Activated T-cell treated with anti-CD3 and anti-CD28 coated beads, Interleukin-2, amount 50 U/mL, for 1 hour (primary cell): ENCODE data around the gene KLHL26.
A peak's percentile ranks its signal among the peaks of the same experiment; 100 is the strongest.

Source experiments
- DNase-seq: peaks from one replicate; pipeline ENCODE4 v3.0.0-alpha.2; 2020

KLHL26 gene

DNA sequence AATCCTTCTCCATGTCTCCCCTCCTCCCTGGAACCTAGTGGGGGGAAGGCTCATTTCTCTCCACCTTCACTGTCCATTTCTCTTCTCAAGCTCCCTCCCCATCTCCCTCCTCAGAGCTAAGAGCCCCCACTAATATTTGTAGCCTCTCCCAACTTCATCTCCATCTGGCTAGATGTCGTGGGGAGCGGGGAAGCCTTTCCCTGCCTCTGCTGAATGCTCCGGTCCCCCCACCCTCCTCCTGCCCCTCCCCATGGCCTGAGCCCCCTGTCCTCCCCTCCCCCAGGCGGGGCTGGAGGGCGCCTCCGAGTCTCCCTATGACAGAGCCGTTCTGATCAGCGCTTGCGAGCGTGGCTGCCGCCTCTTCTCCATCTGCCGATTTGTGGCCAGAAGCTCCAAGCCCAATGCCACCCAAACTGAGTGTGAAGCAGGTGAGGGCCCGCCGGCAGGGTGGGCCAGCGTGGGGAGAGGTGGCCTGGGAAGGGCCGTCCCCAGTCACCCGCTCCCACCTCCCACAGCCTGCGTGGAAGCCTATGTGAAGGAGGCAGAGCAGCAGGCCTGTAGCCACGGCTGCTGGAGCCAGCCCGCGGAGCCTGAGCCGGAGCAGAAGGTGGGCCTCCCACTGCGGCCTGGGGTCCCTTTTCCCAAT is 23.1 kb upstream of the KLHL26 start:
- no peak for DNase-seq

DNA sequence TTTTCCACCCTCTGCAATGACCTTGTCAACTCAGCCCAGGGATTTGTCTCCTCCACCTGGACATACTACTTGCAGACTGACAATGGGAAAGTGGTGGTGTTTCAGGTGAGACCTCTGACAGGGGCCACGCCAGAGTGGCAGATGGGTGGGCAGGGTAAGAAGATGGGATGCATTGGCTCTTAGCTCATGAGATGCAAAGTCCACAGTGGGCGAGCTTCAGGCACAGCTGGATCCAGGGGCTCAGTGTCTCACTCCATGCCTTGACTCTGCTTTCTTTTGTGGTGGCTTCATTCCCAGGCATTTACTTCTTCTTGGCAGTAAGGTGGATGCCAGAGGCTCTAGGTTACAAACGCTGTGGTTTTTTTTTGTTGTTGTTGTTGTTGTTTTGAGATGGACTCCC is 20.8 kb upstream of the KLHL26 start:
- no peak for DNase-seq

DNA sequence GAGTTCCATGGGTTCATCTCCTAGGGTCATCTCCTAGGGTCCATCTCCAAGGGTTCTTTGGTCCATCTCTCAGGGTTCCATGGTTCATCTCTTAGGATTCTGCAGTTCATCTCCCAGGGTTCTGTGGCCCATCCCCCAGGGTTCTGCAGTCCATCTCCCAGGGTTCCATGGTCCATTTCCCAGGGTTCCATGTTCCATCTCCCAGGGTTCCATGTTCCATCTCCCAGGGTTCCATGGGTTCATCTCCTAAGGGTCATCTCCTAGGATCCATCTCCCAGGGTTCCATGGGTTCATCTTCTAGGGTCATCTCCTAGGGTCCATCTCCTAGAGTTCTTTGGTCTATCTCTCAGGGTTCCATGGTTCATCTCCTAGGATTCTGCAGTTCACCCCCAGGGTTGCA is 19.3 kb upstream of the KLHL26 start:
- DNase-seq: no peak

DNA sequence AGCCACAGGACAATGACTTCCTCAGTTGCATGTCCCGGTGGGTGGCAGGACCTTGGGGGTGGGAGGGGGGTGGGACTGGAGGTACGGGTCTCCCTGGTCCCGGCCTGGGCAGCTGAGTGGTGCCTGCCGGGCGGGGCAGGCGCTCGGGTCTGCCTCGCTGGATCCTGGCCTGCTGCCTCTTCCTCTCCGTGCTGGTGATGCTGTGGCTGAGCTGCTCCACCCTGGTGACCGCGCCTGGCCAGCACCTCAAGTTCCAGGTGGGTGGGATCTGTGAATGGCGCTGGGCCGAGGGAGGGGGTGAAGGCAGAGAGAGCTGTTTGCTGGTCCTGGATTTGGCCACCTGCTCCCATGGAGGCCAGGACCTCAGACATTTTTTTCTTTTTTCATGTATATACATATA is 18.6 kb upstream of the KLHL26 start:
- no peak for DNase-seq

DNA sequence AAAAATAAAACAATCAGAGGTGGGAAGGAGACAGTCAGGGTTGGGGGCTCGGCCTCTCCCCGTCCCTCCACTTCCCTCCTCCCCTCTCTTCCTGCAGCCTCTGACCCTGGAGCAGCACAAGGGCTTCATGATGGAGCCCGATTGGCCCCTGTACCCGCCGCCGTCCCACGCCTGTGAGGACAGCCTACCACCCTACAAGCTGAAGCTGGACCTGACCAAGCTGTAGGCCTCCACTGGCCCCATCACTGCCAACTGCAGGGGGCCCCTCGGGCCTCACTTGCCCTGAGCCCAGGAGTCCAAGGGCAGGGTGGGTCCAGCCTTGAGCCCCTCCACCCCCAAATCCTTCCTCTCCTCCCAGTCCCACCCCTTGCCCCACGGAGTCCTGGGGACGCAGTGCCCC is 16.5 kb upstream of the KLHL26 start:
- DNase-seq: no peak

DNA sequence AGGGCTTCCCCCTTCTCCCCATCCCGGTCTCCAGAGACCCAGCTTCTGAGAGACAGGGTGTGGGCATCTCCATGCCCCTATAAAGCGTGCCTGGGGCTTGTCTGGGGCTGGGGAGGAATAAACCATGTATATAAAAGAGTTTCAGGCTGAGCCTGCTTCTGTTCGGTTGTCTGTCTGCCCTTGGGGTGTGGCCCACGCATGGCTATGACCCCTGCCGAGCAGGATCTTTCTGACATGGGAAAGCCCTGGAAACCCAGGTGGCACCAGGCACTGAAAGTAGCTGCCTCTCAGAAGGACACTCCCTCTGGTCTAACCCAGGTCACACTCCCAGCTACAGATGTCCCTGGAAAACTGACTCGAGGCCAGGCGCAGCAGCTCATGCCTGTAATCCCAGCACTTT is 15.9 kb upstream of the KLHL26 start:
- no peak for DNase-seq

DNA sequence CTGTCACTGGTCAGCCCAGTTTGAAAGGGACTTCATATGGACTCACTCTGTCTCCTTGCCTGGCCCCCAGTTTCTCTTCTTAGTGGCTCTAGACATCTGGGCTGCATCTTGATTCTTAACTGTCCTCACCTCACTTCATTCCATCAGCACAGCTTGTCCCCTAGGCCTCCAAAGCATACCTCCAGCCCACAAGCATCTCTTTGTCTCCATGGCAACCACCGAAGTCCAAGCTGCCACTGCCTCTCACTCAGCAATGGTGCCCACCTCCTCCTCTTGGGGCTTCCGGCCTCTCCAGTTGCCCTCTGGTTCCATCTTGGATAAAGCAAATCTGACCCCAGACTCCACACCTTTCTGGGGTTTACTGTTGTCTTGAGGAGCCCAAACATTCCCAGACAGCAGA is 9.9 kb upstream of the KLHL26 start:
- no peak for DNase-seq

DNA sequence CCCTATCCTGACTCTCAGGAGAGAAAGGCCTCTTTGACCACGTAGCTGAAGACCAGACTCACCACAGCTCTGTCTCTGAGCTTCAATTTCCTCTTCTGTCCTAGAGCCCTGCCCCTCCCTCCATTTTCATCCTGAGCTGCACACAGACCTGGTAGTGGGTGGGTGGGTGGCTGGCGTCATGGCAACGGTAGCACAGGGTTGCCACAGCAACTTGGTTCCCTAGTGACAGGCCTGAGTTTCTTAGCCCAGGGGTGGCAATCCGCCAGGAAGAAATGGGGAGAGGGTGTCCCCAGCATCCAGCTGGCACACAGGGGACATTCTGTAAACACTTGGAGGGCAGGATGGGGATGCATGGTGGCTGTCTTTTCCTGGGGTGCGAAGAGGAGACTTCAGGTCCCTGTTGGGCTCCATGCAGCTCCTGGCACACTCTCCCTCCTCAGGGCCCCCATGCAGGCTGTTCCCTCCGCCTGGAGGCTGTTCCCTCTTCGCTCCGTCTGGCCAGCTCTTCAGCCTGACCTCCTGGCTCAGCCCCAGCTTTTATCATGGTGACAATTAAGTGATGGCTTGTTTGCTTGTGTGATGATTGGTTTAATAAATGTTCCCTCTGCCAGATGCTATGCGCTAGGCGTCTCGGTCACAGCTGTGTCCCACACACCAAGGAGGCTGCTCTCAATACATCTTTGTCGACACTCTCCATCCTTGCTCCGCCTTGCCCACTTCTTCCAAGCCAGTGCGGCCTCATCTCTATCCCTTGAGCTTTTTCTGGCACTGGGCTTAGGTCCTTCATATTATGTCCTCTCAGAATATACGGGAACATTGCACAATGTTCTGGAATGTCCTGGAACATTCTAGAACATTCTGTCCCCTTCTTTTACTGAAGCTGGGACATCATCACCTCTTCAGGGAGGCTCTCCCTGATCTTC is 7.4 kb upstream of the KLHL26 start:
- DNase-seq: no peak

DNA sequence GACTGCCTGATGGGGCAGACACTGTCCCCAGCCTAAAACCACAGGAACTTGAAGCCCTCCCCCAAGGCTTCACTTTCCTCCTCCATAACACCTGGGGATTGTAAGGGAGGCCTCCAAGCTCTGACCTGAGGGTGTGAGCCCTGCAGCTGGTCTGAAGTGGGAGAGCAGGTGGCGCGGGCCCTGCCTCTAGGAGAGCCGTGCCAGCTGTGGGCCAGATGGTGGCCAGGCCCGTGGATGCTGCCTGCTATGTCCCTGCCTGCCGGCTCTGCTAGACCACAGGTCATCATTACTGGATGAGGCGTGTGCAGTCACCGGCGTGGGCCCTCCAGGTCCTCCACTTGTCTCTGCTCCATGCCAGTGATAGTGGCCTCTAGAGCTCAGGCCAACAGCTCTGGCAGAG is 3.5 kb upstream of the KLHL26 start:
- DNase-seq: no peak

DNA sequence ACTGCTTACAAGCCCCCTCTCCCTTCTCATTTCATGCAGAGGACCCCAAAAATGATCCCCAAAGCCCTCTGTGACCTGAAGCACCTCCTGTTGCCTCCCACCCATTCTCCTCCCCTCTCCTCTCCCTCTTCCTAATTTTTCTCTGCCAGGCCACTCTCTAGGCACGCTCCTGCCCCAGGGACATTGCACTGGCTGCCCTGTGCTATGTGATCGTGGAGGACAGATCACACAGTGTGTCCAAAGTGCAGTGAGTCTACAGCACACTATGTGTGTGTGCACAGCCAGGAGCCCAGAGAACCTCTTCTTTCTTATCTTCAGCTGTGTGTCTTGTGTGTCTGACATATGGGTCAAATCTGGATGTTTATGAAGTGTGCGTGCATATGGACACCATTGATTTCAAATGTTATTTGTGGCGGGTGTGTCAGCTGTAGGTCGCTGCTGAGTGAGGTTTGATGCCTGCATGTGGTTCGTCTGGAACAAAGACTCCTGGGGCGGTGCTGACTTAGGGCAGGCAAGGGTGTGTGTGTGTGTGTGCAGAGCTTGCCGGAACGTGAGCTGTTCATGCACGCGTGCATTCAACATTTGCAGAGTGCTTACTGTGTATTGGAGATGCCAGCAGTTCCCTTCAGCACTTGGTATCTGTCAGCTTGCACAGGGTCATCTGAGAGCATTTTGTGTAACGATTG is 2.1 kb upstream of the KLHL26 start:
- DNase-seq: no peak

DNA sequence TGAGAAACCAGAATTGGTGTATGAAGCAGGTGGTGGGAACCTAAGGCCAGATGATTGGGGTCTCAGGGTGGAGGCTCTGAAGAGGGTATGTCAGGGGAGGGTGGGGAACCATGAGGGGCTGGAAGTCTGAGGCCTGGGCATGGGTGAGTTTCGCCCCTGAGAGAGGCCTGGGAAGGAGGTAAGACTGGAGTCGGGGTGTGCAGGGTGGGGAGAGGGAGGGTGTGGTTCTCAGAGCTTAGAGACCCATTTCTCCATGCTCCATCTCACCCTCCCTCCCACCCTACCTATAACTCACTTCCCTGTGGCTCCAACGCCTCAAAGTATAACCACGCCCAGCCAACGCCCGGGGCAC is 1.0 kb upstream of the KLHL26 start:
- DNase-seq: no peak

DNA sequence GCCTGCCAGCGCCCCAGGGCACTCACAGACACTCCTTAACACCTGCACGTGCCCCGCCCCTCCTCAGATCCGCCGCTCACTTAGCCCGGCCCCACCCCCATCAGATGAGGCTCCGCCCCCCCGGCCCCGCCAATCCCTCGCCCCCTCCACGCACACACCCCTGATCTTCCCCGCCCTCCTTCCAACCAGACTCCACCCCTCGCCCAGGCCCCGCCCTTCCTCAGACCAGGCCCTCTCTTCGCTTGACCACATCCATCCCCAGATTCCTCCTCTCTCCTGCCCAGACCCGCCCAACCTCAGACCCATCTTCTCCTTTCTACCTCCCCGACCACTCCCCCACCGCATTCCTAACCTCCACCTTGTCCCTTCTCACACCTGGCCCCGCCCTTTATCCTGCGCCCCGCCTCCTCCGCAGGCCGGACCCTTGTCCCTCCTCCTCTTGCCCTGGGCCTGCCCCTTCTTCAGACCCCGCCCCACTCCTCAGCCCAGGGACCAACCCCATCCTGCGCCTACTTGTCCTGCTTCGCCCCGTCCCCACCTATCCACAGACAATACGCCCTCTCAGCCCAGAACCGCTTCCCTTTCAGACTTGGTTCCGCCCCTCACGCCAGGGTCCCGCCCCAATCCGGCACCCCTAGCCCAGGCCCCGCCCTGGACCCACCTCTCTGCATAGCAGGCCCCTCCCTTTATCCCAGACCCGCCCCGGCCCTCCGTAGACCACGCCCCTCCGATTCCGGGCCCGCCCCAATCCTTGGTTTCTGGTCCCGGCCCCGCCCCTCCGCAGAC is 452 bp upstream of the KLHL26 start:
- peak; percentile 100 for DNase-seq

DNA sequence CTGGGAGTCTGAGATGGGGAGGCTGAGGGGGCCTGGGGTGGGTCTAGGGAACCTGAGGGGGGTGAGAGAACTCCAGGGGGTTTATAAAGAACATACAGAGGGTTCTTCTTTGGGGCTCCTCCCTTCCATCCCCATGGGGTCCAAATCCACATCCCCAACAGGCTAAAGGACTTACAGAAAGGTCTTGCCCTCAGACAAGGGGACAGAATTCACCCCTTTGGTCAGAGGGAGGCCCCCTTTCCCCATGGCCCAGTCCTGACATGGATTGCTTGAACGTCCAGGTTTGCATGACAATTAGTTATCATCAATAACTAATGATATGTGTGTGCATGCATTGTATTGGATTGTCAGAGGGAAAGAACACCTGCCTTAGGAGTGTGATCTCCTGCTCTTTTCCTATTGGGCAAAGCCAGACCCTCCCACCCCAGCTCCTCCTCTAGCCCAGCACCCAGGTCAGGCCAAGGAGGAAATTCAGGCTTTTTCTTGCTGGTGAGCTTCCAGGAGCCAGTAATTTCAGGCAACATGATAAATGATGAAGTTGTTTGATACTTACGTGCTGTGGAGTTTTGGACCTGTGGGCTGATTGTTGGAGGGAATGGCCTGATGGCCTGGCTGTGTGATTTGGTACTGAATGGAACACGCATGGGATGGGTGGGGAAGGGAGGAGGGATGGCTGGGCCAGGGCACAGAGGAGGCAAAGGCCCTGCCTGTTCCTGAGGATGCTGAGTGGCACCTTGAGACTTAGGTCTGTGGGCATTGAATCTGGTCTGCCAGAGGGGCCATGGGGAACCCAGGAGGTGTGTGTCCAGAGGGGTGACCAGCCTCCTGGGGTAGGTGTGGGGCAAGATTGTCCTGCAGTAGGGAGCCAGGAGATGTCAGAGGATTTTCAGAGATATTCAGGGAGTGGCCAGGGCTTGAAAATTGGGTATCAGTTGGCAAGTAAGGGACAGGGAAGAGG is 1.1 kb downstream of the KLHL26 start:
- no peak for DNase-seq

DNA sequence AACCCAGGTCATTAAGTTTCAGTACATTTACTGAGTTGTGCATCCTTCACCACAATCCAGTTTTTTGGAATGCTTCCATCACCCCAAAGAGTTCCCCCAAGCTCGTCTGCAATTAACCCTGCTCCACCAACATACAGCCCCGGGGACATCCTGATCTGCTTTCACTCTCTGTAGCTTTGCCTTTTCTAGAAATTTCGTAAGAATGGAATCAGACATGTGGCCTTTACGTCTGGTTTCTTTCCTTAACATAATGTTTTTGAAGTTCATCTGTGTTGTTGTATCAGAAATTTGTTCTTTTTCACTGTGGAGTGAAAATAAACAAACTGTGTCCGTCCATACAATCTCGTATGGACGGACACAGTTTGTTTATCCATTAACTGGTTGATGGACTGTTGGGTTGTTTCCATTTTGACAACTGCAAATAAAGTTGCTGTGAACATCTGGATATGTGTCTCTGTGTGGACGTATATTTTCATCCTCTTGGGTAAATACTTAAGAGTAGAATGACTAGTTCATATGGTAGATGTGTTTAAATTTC is 2.9 kb downstream of the KLHL26 start:
- DNase-seq: no peak

DNA sequence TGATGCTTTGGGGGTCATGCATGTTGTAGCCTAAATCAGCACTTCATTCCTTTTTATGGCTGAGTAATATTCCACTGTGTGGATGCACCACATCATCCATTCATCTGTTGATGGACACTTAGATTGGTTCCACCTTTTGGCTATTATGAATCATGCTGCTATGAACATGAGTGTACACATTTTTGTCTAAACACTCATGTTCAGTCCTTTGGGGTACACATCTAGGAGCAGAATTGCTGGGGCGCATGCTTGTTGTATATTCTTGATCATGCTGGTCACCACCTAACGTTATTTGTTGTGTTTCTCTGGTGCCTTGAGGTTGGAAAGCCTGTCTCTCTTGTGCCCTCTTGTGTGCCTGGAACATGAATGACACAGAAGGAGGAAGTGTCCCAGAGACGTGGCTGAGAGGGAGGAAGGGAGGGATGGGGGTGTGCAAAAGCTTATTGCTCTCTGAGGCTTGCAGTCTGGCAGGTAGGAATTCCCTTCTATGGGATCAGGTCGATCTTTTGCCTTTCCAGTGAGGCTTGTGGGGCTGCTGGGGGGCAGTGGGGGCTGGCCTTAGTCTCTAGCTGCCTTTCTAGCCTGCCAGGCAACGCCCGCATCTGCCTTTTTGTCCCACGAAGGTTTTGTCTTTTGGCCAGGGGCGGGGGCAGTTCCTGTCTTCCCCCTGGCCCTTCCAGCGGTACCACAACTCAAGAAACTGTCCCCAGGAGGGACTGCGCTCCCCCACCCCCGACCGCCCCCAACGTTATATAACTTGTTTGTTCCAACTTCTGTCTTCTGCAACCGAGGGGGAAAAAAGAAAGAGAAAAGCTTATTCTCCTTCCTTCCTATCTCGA is 7.6 kb downstream of the KLHL26 start:
- DNase-seq: no peak

DNA sequence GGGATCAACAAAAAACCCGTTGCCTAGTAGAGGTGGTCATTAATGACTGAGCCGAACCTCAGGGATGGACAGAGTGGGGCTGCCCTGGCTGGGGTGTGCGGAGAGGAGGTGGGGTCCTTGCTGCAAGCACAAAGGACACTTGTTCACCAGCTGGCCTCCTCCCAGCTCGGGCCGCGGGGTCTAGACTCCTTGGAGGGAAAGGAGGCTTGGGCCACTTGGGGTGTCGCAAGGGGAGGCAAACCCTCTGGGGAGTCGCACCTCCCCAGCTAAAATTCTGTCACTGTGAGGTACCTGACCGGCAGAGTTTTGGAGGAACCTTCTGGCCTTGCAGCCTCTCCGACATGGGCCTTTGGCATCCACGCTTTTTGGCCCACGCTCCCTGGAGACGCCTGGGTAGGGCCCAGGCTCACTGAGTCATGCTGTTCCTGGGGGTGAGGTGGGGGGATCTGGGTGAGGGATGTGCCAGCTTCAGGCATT is 8.2 kb downstream of the KLHL26 start:
- DNase-seq: no peak

DNA sequence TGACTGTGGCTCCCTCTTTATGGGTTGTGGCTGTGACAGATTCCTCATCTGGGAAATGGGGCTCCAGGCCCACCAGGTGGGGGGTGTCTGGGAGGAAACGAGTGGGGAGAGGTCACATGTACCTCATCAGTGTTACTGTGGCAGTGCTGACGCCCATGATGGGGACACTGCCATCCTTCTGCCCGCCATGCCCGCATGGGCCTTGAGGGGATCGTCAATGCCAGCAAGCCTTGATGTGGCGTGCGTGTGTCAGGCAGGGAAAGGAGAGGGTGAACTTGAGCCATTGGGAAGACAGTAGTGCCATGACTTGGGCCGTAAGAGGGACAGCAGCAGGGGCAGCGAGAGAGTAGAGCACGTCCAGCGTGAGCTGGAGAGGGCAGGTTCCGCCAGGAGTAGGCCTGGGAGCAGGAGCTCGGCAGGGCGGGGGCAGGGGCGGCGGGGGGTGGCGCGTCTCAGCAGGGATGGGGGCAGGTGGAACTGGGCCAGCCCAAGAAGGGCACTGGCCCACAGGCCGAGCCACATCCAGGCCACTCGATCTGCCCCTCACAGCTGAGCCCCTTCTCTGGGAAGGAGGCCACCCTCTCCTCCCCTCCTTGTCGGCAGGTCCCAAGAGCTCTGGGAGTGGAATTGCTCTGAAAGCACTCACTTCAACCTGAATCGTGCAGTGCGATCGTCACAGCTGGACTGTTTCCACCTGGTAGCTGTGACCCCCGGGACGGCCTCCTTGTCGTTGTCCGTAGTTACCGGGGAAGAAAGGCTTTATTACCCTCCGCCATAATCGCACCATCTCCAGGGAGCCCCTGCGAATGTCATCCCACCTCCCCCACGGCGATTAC is 9.9 kb downstream of the KLHL26 start:
- DNase-seq: no peak

DNA sequence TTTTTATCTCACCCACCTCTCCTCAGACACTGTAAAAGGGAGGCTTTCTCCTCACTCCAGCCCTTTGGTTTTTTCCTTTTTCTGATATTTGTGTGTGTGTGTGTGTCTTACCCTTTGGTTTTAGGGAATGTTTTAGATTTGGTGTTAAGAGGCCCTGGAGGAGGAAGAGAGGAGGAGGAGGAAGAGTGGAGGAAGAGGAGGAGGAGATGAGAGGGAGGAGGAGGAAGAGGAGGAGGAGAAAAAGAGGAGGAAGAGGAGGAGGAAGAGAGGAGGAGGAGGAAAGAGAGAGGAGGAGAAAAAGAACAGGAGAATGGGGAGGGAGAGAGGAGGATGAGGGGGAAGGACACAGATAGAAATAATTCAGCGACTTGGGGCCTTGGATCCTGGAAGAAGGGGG is 10.5 kb downstream of the KLHL26 start:
- no peak for DNase-seq

DNA sequence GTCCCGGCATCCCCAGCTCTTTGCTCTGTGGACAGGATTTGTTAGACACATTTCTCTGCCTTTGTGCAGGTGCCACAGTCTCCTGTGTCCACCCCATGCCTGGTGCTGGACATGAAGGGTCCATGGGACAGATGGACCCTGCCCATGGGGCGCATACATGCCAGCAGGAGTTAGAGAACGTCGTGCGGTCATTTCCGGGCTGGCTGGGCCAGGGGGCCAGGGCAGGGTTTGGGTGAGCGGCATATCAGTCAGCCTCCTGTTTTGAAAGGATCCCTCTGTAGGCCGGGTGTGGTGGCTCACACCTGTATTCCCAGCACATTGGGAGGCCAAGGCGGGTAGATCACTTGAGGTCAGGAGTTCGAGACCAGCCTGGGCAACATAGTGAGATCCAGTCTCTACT is 11.0 kb downstream of the KLHL26 start:
- no peak for DNase-seq

DNA sequence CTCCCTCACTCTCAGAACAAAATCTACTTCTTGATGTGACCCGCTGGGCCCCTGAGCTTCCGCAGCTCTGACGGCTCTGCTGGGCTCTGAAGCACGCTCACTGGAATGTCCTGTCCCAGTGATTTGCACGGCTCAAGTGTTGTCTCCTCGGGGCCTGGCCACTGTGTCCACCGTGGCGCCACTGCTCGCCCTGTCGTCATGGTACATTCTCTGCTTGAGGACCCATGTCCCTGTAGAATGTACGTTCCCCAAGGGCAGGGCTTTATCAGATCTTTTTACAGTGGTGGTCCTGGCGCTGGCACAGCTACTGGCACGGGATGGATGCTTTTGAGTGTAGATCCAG is 12.1 kb downstream of the KLHL26 start:
- no peak for DNase-seq
